SK-N-SH treated with all-trans-retinoic acid at 6 μM for 48 hours (cell line): ENCODE measurements around the gene DHX8.

Experiments used
- BACH2 ChIP-seq: fragments of 250-450 bp; sonication (Bioruptor Pico); IDR thresholded peaks from 2 replicates; pipeline ENCODE4 v1.9.0; 2021; ENCODE audit warnings: mild to moderate bottlenecking, borderline replicate concordance
- CREB5 ChIP-seq: fragments of 250-450 bp; sonication (Bioruptor Pico); IDR thresholded peaks from 2 replicates; pipeline ENCODE4 v1.5.1; 2020; ENCODE audit warnings: low read depth, mild to moderate bottlenecking, moderate library complexity
- ESRRG ChIP-seq: fragments of 250-450 bp; sonication (Bioruptor Pico); IDR thresholded peaks from 2 replicates; pipeline ENCODE4 v1.6.1; 2021; ENCODE audit warnings: mild to moderate bottlenecking
- PATZ1 ChIP-seq: fragments of 250-450 bp; sonication (Bioruptor Pico); IDR thresholded peaks from 2 replicates; pipeline ENCODE4 v1.8.0; 2020; ENCODE audit warnings: mild to moderate bottlenecking, moderate library complexity, borderline replicate concordance
- PPARA ChIP-seq: fragments of 250-450 bp; sonication (Bioruptor Pico); IDR thresholded peaks from 2 replicates; pipeline ENCODE4 v1.5.0; 2020; ENCODE audit warnings: mild to moderate bottlenecking, borderline replicate concordance
- RARB ChIP-seq: fragments of 250-450 bp; sonication (Bioruptor Pico); IDR thresholded peaks from 2 replicates; pipeline ENCODE4 v1.8.0; 2021; ENCODE audit warnings: mild to moderate bottlenecking, moderate library complexity
- SNAI2 ChIP-seq: fragments of 250-450 bp; sonication (Bioruptor Pico); IDR thresholded peaks from 2 replicates; pipeline ENCODE4 v1.5.0; 2020; ENCODE audit warnings: mild to moderate bottlenecking, moderate library complexity
- ZFP3 ChIP-seq: fragments of 250-450 bp; sonication (Bioruptor Pico); IDR thresholded peaks from 2 replicates; pipeline ENCODE4 v1.5.0; 2020; ENCODE audit warnings: mild to moderate bottlenecking, moderate library complexity
- ZNF8 ChIP-seq: fragments of 450-650 bp; formaldehyde crosslinking; IDR thresholded peaks from 2 replicates; pipeline ENCODE4 v1.5.0; 2020; ENCODE audit warnings: mild to moderate bottlenecking, moderate library complexity
- TF ChIP-seq, protein P1 (sequence below): fragments of 250-450 bp; sonication (Bioruptor Pico); IDR thresholded peaks from 2 replicates; pipeline ENCODE4 v1.5.1; 2021; ENCODE audit warnings: mild to moderate bottlenecking, moderate library complexity
- TF ChIP-seq, protein P2 (sequence below): fragments of 250-450 bp; sonication (Bioruptor Pico); IDR thresholded peaks from 2 replicates; pipeline ENCODE4 v1.5.0; 2020; ENCODE audit warnings: mild to moderate bottlenecking, moderate library complexity

GRCh38 chr17:43483674-43484551 lies at the start of gene DHX8:
- TF ChIP-seq ZFP3 (CRISPR knock-in tag) (no peak), CREB5 (CRISPR knock-in tag) (no peak), RARB (no peak), SNAI2 (CRISPR knock-in tag) (no peak), PATZ1 (no peak), ZNF8 (CRISPR knock-in tag) (no peak), ESRRG (CRISPR knock-in tag) (no peak), BACH2 (CRISPR knock-in tag) (no peak), PPARA (CRISPR knock-in tag) (no peak)
- TF ChIP-seq, protein P1, sequence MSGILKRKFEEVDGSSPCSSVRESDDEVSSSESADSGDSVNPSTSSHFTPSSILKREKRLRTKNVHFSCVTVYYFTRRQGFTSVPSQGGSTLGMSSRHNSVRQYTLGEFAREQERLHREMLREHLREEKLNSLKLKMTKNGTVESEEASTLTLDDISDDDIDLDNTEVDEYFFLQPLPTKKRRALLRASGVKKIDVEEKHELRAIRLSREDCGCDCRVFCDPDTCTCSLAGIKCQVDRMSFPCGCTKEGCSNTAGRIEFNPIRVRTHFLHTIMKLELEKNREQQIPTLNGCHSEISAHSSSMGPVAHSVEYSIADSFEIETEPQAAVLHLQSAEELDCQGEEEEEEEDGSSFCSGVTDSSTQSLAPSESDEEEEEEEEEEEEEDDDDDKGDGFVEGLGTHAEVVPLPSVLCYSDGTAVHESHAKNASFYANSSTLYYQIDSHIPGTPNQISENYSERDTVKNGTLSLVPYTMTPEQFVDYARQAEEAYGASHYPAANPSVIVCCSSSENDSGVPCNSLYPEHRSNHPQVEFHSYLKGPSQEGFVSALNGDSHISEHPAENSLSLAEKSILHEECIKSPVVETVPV (CRISPR knock-in tag) = no peak
- TF ChIP-seq, protein P2, sequence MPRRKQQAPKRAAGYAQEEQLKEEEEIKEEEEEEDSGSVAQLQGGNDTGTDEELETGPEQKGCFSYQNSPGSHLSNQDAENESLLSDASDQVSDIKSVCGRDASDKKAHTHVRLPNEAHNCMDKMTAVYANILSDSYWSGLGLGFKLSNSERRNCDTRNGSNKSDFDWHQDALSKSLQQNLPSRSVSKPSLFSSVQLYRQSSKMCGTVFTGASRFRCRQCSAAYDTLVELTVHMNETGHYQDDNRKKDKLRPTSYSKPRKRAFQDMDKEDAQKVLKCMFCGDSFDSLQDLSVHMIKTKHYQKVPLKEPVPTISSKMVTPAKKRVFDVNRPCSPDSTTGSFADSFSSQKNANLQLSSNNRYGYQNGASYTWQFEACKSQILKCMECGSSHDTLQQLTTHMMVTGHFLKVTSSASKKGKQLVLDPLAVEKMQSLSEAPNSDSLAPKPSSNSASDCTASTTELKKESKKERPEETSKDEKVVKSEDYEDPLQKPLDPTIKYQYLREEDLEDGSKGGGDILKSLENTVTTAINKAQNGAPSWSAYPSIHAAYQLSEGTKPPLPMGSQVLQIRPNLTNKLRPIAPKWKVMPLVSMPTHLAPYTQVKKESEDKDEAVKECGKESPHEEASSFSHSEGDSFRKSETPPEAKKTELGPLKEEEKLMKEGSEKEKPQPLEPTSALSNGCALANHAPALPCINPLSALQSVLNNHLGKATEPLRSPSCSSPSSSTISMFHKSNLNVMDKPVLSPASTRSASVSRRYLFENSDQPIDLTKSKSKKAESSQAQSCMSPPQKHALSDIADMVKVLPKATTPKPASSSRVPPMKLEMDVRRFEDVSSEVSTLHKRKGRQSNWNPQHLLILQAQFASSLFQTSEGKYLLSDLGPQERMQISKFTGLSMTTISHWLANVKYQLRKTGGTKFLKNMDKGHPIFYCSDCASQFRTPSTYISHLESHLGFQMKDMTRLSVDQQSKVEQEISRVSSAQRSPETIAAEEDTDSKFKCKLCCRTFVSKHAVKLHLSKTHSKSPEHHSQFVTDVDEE (CRISPR knock-in tag) = no peak
